SIG-M5 (cell line): Measurements from ENCODE around the gene KRTAP10-12.
"Not testable (repeated sequence)": the region's sequence is repeated elsewhere in the genome, so short reads cannot be mapped to it uniquely, and the experiment has no call there.

Source experiments
- DNase-seq: peaks from one replicate; lab custom pipeline; 2025; lab: John Stamatoyannopoulos, UW

KRTAP10-12 gene

GRCh38 chr21:44697172-44697810 is at the start of gene KRTAP10-12:
Gene KRTAP10-12 (plus strand): TSS chr21:44697172. CDS start chr21:44697202, 30 bp downstream.
- DNase-seq = not testable (repeated sequence)

GRCh38 chr21:44647222-44647552 is 49.8 kb upstream of the KRTAP10-12 start:
- DNase-seq = no peak

- no peak for DNase-seq
Measured at GRCh38 chr21:44648557-44649311, 48.2 kb upstream of the KRTAP10-12 start.

- DNase-seq = no peak
Measured at GRCh38 chr21:44649521-44650100, 47.4 kb upstream of the KRTAP10-12 start.

- no peak for DNase-seq
Measured at GRCh38 chr21:44650265-44650972, 46.6 kb upstream of the KRTAP10-12 start.

- no peak for DNase-seq
Measured at GRCh38 chr21:44650973-44651675, 45.8 kb upstream of the KRTAP10-12 start.

GRCh38 chr21:44653123-44653522 is 43.8 kb upstream of the KRTAP10-12 start:
- DNase-seq = no peak

GRCh38 chr21:44653656-44654575 is 43.1 kb upstream of the KRTAP10-12 start:
- DNase-seq = no peak

GRCh38 chr21:44654576-44655175 is 42.3 kb upstream of the KRTAP10-12 start, which contains the start of gene KRTAP12-4:
Gene KRTAP12-4 (minus strand): TSS chr21:44654659. CDS start chr21:44654614, 45 bp downstream.
- no peak for DNase-seq

- DNase-seq = no peak
Measured at GRCh38 chr21:44656868-44657267, 40.1 kb upstream of the KRTAP10-12 start.

- no peak for DNase-seq
Measured at GRCh38 chr21:44657635-44658540, 39.1 kb upstream of the KRTAP10-12 start, which contains the start of gene KRTAP12-3. Gene KRTAP12-3 (plus strand): TSS chr21:44657932. CDS start chr21:44657980, 48 bp downstream.

GRCh38 chr21:44658541-44658910 is 38.4 kb upstream of the KRTAP10-12 start:
- DNase-seq = no peak

GRCh38 chr21:44658913-44659595 is 37.9 kb upstream of the KRTAP10-12 start:
- DNase-seq = no peak

- DNase-seq = not testable (repeated sequence)
Measured at GRCh38 chr21:44661567-44661966, 35.4 kb upstream of the KRTAP10-12 start.

- no peak for DNase-seq
Measured at GRCh38 chr21:44664691-44665090, 32.3 kb upstream of the KRTAP10-12 start.

GRCh38 chr21:44666401-44667320 is 30.3 kb upstream of the KRTAP10-12 start, which contains the start of gene KRTAP12-2:
Gene KRTAP12-2 (minus strand): TSS chr21:44666927. CDS start chr21:44666886, 41 bp downstream.
- DNase-seq = no peak

- no peak for DNase-seq
Measured at GRCh38 chr21:44667612-44668011, 29.4 kb upstream of the KRTAP10-12 start.
